WTC11 (cell line): ENCODE results near the gene MCCC2. TPM values are rescaled to one million over a fixed set of nuclear protein-coding genes. Genes with fewer than 3 reads are reported as not detected.

Experiments
- ATAC-seq: fragments of 200-7000 bp; cut with Tn5 transposase; 2 replicates; pipeline ENCODE4 v1.10.0; 2021; ENCODE audit warnings: mild to moderate bottlenecking, moderate library complexity
- CTCF ChIA-PET: fragments of 300-600 bp; sonication (Branson Sonifier 250); formaldehyde crosslinking; loops from one replicate; lab custom pipeline; 2021; ENCODE audit warnings: antibody characterized with exemption; lab: Charles Lee
- POLR2A ChIA-PET: fragments of 350-600 bp; sonication (Branson Sonifier 250); formaldehyde crosslinking; loops from one replicate; lab custom pipeline; 2021; ENCODE audit warnings: antibody characterized with exemption; lab: Charles Lee
- DNase-seq: peaks from one replicate; pipeline ENCODE4 v3.0.0; 2021; ENCODE audit warnings: low spot score
- H3K27ac Mint-ChIP-seq: 2 replicates; pipeline ENCODE4 v1.8.0; 2021; ENCODE audit warnings: mixed read lengths
- H3K27me3 Mint-ChIP-seq: 2 replicates; pipeline ENCODE4 v1.8.0; 2021; ENCODE audit warnings: low read depth, mild to moderate bottlenecking, moderate library complexity, mixed read lengths
- H3K36me3 Mint-ChIP-seq: 2 replicates; pipeline ENCODE4 v1.8.0; 2021; ENCODE audit warnings: mixed read lengths
- H3K4me1 Mint-ChIP-seq: 2 replicates; pipeline ENCODE4 v1.8.0; 2022; ENCODE audit warnings: mixed read lengths
- H3K4me3 Mint-ChIP-seq: 2 replicates; pipeline ENCODE4 v1.8.0; 2021; ENCODE audit warnings: mild to moderate bottlenecking, moderate library complexity, mixed read lengths
- H3K9me3 Mint-ChIP-seq: 2 replicates; pipeline ENCODE4 v1.8.0; 2021; ENCODE audit warnings: mixed read lengths
- GRHL2 ChIP-seq: fragments of 250-450 bp; sonication (Bioruptor Pico); IDR thresholded peaks from 2 replicates; pipeline ENCODE4 v1.8.0; 2022; ENCODE audit warnings: mild to moderate bottlenecking, moderate library complexity; ENCODE audit not compliant: insufficient replicate concordance, severe bottlenecking
- NFE2L1 ChIP-seq: sonication (generic); formaldehyde crosslinking; IDR thresholded peaks from 2 replicates; pipeline ENCODE4 v1.8.1; 2023; ENCODE audit warnings: missing genetic modification reagents
- NR3C1 ChIP-seq: sonication (generic); formaldehyde crosslinking; conservative IDR thresholded peaks from 2 replicates; pipeline ENCODE4 v1.8.1; 2023; ENCODE audit warnings: low read depth, mild to moderate bottlenecking, missing genetic modification reagents
- SMAD3 ChIP-seq: sonication (generic); formaldehyde crosslinking; IDR thresholded peaks from 2 replicates; pipeline ENCODE4 v1.8.0; 2022; ENCODE audit warnings: missing genetic modification reagents, mild to moderate bottlenecking, borderline replicate concordance
- SOX15 ChIP-seq: fragments of 250-450 bp; sonication (Bioruptor Pico); IDR thresholded peaks from 2 replicates; pipeline ENCODE4 v1.9.0; 2021; ENCODE audit warnings: mild to moderate bottlenecking
- TEAD4 ChIP-seq: sonication (generic); formaldehyde crosslinking; IDR thresholded peaks from 2 replicates; pipeline ENCODE4 v1.8.0; 2022; ENCODE audit warnings: mild to moderate bottlenecking, missing genetic modification reagents
- total RNA-seq: library from RNA; stranded (reverse); gene quantifications from 3 replicates; pipeline ENCODE4 v1.2.3, GENCODE V29; 2021
- TF ChIP-seq, protein P1 (sequence below): sonication (generic); formaldehyde crosslinking; IDR thresholded peaks from 2 replicates; pipeline ENCODE4 v1.8.0; 2022; ENCODE audit warnings: missing genetic modification reagents

The MCCC2 gene
- total RNA-seq, 1 experiment from 2014 or later, result 65.0 TPM

DNA sequence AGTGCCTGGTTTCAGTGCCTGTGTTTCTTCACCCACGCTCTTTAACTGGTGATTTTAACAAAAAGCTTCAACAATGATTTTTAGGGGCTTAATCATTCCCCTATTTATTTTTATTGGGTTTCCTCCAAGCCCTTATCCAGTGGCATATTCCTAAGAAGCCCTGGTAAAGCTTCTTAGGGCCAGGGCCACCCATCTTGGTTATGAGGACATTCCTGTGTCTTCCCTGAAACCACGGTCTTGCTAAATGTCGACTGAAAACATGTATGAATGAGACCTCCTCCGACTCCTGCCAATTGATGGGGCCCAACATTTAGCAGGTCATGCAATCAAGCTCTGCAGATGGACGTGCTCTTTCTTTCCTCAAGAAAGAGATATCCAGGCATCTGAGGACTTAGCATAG lies 118.3 kb downstream of the MCCC2 start:
- Mint-ChIP-seq H3K4me3 (no peak overlapping the region), H3K9me3 (no peaks in the 10 kb centered on the region), H3K36me3 (no peaks in the 10 kb centered on the region), H3K4me1 (peaks cover 15% of the 10 kb centered on the region), H3K27ac (no peak overlapping the region), H3K27me3 (no peaks in the 10 kb centered on the region; the same call in 1 of the 2 replicates)
- no peak for TF ChIP-seq NFE2L1
- no peak for TF ChIP-seq NR3C1
- no peak for TF ChIP-seq SOX15
- no peak for TF ChIP-seq TEAD4 (CRISPR knock-in tag)
- no peak for TF ChIP-seq SMAD3
- ATAC-seq, result no peak
- ChIA-PET POLR2A (no interaction called here), CTCF (interaction anchor here (0.6 kb wide), 1 partner anchor 105 kb away, joined by 3 read pairs; no protein-coding TSS in a partner anchor)
- DNase-seq, result no peak

DNA sequence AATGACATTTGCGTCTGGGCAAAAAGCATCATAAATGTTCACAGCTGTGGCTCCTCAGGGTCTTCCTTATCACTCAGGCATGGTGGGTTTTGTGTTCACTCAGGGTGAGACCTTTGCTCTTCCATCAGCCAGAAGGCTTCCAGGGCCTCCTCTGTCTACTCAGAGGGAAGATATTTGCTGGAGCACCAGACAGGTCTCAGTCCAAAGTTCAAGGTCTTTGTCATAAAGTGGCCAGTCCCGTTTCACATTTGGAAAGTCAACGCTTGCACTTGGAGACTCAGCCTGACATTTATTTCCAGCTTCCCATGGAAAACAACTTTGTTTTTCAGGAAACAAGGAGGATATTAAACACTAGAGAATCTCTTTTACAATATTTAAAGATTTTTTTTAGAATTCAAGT lies 119.8 kb downstream of the MCCC2 start:
- no peak overlapping the region for H3K4me3 Mint-ChIP-seq
- TF ChIP-seq GRHL2 (CRISPR knock-in tag), result no peak
- TF ChIP-seq, protein P1, sequence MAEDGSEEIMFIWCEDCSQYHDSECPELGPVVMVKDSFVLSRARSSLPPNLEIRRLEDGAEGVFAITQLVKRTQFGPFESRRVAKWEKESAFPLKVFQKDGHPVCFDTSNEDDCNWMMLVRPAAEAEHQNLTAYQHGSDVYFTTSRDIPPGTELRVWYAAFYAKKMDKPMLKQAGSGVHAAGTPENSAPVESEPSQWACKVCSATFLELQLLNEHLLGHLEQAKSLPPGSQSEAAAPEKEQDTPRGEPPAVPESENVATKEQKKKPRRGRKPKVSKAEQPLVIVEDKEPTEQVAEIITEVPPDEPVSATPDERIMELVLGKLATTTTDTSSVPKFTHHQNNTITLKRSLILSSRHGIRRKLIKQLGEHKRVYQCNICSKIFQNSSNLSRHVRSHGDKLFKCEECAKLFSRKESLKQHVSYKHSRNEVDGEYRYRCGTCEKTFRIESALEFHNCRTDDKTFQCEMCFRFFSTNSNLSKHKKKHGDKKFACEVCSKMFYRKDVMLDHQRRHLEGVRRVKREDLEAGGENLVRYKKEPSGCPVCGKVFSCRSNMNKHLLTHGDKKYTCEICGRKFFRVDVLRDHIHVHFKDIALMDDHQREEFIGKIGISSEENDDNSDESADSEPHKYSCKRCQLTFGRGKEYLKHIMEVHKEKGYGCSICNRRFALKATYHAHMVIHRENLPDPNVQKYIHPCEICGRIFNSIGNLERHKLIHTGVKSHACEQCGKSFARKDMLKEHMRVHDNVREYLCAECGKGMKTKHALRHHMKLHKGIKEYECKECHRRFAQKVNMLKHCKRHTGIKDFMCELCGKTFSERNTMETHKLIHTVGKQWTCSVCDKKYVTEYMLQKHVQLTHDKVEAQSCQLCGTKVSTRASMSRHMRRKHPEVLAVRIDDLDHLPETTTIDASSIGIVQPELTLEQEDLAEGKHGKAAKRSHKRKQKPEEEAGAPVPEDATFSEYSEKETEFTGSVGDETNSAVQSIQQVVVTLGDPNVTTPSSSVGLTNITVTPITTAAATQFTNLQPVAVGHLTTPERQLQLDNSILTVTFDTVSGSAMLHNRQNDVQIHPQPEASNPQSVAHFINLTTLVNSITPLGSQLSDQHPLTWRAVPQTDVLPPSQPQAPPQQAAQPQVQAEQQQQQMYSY (CRISPR knock-in tag), result no peak
- DNase-seq (no peak), ATAC-seq (no peak)
- ChIA-PET POLR2A (no interaction called here), CTCF (interaction anchor here (2.4 kb wide), 1 partner anchor 9 kb away, joined by 17 read pairs; no protein-coding TSS in a partner anchor)
- no peaks in the 10 kb centered on the region for H3K36me3 Mint-ChIP-seq
- peaks cover 9% of the 10 kb centered on the region for H3K4me1 Mint-ChIP-seq
- H3K27me3 Mint-ChIP-seq, result no peaks in the 10 kb centered on the region; the same call in 1 of the 2 replicates
- H3K27ac Mint-ChIP-seq, result no peak overlapping the region
- H3K9me3 Mint-ChIP-seq, result no peaks in the 10 kb centered on the region

Other genes with a start within 250 kb of the MCCC2 start
- 27.6 to 34.7 TPM (median 29.1 TPM) in 3 replicates for gene BDP1, start 131.7 kb upstream of the MCCC2 start, total RNA-seq
- gene CARTPT, start 131.9 kb downstream of the MCCC2 start, total RNA-seq, result not detected in 3 replicates